Esophagus muscularis mucosa (tissue), 4 donors: Measurements from ENCODE around the gene BCL11A. TPM values are rescaled to one million over a fixed set of nuclear protein-coding genes. Genes with fewer than 3 reads are reported as not detected.
A peak's percentile ranks its signal among the peaks of the same experiment; 100 is the strongest.

ENCODE experiments used
- DNase-seq: peaks from one replicate; pipeline ENCODE4 v3.0.0-alpha.2; 2017; ENCODE audit errors: extremely low spot score
- H3K27ac ChIP-seq, 4 donors: fragments of 200-600 bp; sonication (generic); replicated peaks in 1 of 4; 1 replicate in 3 of 4; 2 replicates in 1 of 4; pipeline ENCODE4 v1.5.1; 2016 to 2019; ENCODE audit warnings: mild to moderate bottlenecking in 1 of 4
- H3K27me3 ChIP-seq, 4 donors: fragments of 200-600 bp; sonication (generic); one replicate each; pipeline versions ENCODE4 v1.5.1 to v1.6.0; 2016 to 2019
- H3K36me3 ChIP-seq, 4 donors: fragments of 200-600 bp; sonication (generic); one replicate each; pipeline ENCODE4 v1.5.1; 2016 to 2019
- H3K4me1 ChIP-seq, 4 donors: fragments of 200-600 bp; sonication (generic); one replicate each; pipeline ENCODE4 v1.5.1; 2016 to 2019
- H3K4me3 ChIP-seq, 4 donors: fragments of 200-600 bp; sonication (generic); 1 replicate in 2 of 4; 2 replicates in 2 of 4; pipeline ENCODE4 v1.5.1; 2016 to 2019; ENCODE audit warnings: mild to moderate bottlenecking in 4 of 4, moderate library complexity in 1 of 4
- H3K9me3 ChIP-seq, 4 donors: fragments of 200-600 bp; sonication (generic); 1 replicate in 3 of 4; 2 replicates in 1 of 4; pipeline ENCODE4 v1.5.1; 2016 to 2019
- CTCF ChIP-seq, 3 experiments: fragments of 200-600 bp in 2 of 3; fragments of 450-650 bp in 1 of 3; sonication (generic) in 2 of 3; IDR thresholded peaks; one replicate each; pipeline ENCODE4 v1.5.1; 2017 to 2019; ENCODE audit warnings: antibody characterized with exemption in 3 of 3, mild to moderate bottlenecking in 2 of 3, moderate library complexity in 1 of 3
- EP300 ChIP-seq: sonication (generic); formaldehyde crosslinking; IDR thresholded peaks from one replicate; pipeline ENCODE4 v1.6.1; 2017; ENCODE audit warnings: antibody characterized with exemption
- POLR2A ChIP-seq: fragments of 450-650 bp; IDR thresholded peaks from one replicate; pipeline ENCODE4 v1.6.1; 2017; ENCODE audit warnings: antibody characterized with exemption, moderate library complexity, mild to moderate bottlenecking, low read depth
- POLR2AphosphoS5 ChIP-seq, 2 donors: sonication (generic); formaldehyde crosslinking; IDR thresholded peaks; one replicate each; pipeline ENCODE4 v1.6.1; 2017; ENCODE audit warnings: antibody characterized with exemption in 2 of 2
- WGBS: methylation state at CpG from one replicate; pipeline ENCODE4 v1.1.5; 2018; 5-methylcytosine and 5-hydroxymethylcytosine counted together
- intact Hi-C: fragments of 100-400 bp; cut with DNase I; formaldehyde crosslinking; loops from one replicate; pipeline ENCODE4 v1.15.1; 2023
- total RNA-seq, 4 donors: library from RNA; depleted of rRNA; stranded (reverse); fragments of >200 nt; gene quantifications; one replicate each; pipeline versions ENCODE4 v1.1.0 to v1.2.1, GENCODE V29; 2016

Gene BCL11A
- total RNA-seq, 4 donors from 2014 or later, result 3.5 to 11.3 (median 4.7) TPM

- H3K9me3 ChIP-seq, result no peaks in the 10 kb centered on the region
- no peak for TF ChIP-seq POLR2AphosphoS5 (IDR thresholded peaks at IDR 0.05)
- TF ChIP-seq POLR2A, result no peak
- no peak for TF ChIP-seq CTCF (IDR thresholded peaks at IDR 0.05)
- DNase-seq, result no peak
- H3K36me3 ChIP-seq, result no peaks in the 10 kb centered on the region
- H3K27ac ChIP-seq, result peak overlapping the region; percentile 76 to 87 (median 80)
- WGBS, result 40% methylated on average over 9 of the region's 9 CpGs
- H3K27me3 ChIP-seq, result peaks cover 6 to 83% (median 20%) of the 10 kb centered on the region in 4 donors
- H3K4me3 ChIP-seq, result peak overlapping the region; percentile 67 to 77 (median 72)
- peaks cover 36 to 81% (median 72%) of the 10 kb centered on the region in 4 donors for H3K4me1 ChIP-seq
- intact Hi-C loops, result no loop called here
Measured at GRCh38 chr2:60548845-60549237, 4.6 kb downstream of the BCL11A start.

- Histone ChIP-seq H3K36me3 (no peaks in the 10 kb centered on the region), H3K9me3 (no peaks in the 10 kb centered on the region), H3K4me3 (peak overlapping the region in 2 of 4 donors; percentile 67 to 73), H3K4me1 (peaks cover 36 to 82% (median 67%) of the 10 kb centered on the region in 4 donors), H3K27me3 (peaks cover 6 to 78% (median 20%) of the 10 kb centered on the region in 4 donors), H3K27ac (peak overlapping the region in 3 of 4 donors; percentile 76 to 87 (median 79))
- WGBS, result 58% methylated on average over 4 of the region's 4 CpGs
- no peak for DNase-seq
- intact Hi-C loops, result no loop called here
- no peak for TF ChIP-seq POLR2A
- no peak for TF ChIP-seq CTCF (IDR thresholded peaks at IDR 0.05)
- TF ChIP-seq EP300, result no peak
- TF ChIP-seq POLR2AphosphoS5 (IDR thresholded peaks at IDR 0.05), result no peak
Measured at GRCh38 chr2:60548311-60548710, 5.1 kb downstream of the BCL11A start.

- TF ChIP-seq POLR2A (no peak), EP300 (no peak), CTCF (IDR thresholded peaks at IDR 0.05) (no peak), POLR2AphosphoS5 (IDR thresholded peaks at IDR 0.05) (no peak)
- peaks cover 6 to 73% (median 20%) of the 10 kb centered on the region in 4 donors for H3K27me3 ChIP-seq
- peaks cover 32 to 82% (median 62%) of the 10 kb centered on the region in 4 donors for H3K4me1 ChIP-seq
- peak overlapping the region in 3 of 4 donors; percentile 24 to 87 (median 76) for H3K27ac ChIP-seq
- DNase-seq, result no peak
- intact Hi-C loops, result no loop called here
- H3K4me3 ChIP-seq, result no peak overlapping the region
- no peaks in the 10 kb centered on the region for H3K36me3 ChIP-seq
- no peaks in the 10 kb centered on the region for H3K9me3 ChIP-seq
Measured at GRCh38 chr2:60547841-60548240, 5.6 kb downstream of the BCL11A start.

GRCh38 chr2:60546756-60547420, 6.6 kb downstream of the BCL11A start:
- peaks cover 23 to 72% (median 53%) of the 10 kb centered on the region in 4 donors for H3K4me1 ChIP-seq
- no peak for DNase-seq
- TF ChIP-seq EP300, result no peak
- TF ChIP-seq POLR2A, result no peak
- TF ChIP-seq CTCF (IDR thresholded peaks at IDR 0.05), result no peak
- TF ChIP-seq POLR2AphosphoS5 (IDR thresholded peaks at IDR 0.05), result no peak
- H3K36me3 ChIP-seq, result no peaks in the 10 kb centered on the region
- H3K27ac ChIP-seq, result peak overlapping the region; percentile 15 to 87 (median 50)
- H3K4me3 ChIP-seq, result no peak overlapping the region
- no peaks in the 10 kb centered on the region for H3K9me3 ChIP-seq
- 76% methylated on average over 6 of the region's 6 CpGs for WGBS
- intact Hi-C loops, result no loop called here
- peaks cover 0 to 64% (median 16%) of the 10 kb centered on the region in 4 donors for H3K27me3 ChIP-seq
